Mucosa of gallbladder (tissue), 1 donor: ENCODE data around the gene ALDOC. TPM values are rescaled to one million over a fixed set of nuclear protein-coding genes. Genes with fewer than 3 reads are reported as not detected.

Experiments used
- DNase-seq: peaks from one replicate; pipeline ENCODE4 v3.0.0-alpha.2; 2020; ENCODE audit warnings: low spot score
- total RNA-seq: library from RNA; stranded (reverse); gene quantifications from one replicate; pipeline ENCODE4 v1.2.1, GENCODE V29; 2021
- donor health status: DM: no; HTN: no; CAD: no.

ALDOC gene
- total RNA-seq, 1 donor from 2014 or later = 39.8 TPM

DNA sequence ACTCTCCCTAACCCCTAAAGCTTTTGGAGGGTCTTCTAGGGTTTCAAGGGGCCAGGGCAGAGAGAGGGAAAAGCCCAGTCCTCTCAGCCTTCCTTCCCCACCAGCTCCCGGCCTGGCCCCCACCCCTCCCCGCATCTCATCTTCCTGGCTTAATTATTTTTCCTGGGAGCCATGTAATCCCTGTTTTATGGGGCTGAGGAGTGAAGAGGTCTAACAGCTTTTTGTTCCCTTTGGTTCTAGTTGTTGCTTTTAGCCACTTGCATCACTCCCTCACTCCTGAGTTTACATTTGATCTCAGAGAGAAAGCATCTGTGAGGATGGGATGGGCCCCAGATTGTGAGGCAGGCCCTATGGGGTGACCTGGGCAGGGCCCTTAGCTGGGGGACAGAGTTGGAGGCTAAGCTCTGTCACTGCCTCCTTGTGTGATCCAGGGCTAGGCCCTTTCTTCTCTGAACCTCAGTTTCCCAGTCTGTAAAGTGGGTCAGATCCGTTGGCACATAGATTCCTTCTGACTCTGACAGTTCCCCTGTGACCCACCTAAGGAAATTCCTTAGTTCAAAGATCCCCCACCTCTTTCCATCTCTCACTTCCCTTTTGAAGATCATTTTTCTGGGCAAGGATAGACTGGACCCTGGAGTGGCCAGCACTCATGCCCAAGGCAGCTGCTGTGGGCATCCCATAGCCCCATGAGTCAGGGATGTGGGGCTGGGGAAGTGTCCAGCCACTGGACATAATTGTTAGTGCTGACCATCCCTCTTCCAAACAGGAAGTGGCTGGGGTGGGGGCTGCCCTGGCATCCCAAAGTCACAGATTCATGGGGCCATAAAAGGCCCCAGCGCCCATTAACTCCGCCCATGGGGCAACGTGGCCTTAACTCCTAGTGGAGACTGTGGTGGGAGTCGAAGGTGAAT is 44.4 kb downstream of the ALDOC start:
- DNase-seq = no peak

DNA sequence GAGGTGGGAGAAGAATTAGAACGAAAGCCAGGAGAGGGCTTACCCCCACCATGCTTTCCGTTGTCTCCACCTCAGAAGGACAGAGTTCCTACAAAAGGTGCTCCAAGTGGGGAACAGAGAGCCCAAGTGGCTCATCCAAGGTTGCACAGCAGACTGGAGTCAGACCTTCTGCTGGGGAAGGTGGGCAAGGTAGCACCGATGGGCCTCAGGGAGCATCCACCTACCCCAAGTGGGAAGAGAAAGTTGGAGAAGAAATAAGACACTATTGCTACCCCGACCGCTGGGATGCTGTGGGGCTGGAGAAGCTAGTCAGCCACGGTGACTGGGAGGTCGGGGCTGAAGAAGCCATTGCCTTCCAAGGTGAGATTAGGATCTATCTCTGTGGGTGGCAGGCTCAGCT is 45.8 kb downstream of the ALDOC start:
- no peak for DNase-seq

DNA sequence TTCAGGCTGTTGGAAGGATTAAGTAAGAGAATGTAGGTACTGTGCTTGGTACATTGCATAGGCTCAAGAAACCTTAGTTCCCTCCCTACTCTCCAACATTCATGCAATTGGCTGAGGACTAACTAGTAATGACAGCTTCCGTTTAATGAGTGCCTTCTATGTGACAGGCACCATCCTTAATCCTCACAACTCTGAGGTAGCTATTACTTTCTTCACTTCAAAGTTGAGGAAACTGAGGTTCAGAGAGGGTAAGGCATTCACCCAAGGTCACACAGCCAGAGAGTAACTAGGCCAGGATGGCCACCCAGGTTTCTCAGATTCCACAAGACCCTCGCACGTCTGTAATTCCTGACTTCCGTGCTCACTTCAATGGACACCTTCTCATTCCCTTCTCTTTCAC is 46.4 kb downstream of the ALDOC start:
- DNase-seq = no peak

DNA sequence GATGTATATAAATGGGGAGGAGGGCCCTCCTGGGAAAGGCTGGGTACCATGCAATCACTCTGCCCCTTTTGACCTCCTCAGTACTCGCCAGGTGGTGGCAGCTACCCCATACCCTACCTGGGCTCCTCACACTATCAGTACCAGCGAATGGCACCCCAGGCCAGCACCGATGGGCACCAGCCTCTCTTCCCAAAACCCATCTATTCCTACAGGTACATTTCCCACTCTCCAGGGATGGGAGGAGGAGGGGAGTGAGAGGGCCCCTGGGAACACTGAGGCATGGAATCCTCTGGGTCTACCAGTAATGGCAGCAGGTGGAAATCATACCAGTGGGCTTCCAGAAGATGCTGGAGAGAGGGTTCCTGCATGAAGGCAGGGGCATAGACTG is 47.7 kb downstream of the ALDOC start:
- no peak for DNase-seq

DNA sequence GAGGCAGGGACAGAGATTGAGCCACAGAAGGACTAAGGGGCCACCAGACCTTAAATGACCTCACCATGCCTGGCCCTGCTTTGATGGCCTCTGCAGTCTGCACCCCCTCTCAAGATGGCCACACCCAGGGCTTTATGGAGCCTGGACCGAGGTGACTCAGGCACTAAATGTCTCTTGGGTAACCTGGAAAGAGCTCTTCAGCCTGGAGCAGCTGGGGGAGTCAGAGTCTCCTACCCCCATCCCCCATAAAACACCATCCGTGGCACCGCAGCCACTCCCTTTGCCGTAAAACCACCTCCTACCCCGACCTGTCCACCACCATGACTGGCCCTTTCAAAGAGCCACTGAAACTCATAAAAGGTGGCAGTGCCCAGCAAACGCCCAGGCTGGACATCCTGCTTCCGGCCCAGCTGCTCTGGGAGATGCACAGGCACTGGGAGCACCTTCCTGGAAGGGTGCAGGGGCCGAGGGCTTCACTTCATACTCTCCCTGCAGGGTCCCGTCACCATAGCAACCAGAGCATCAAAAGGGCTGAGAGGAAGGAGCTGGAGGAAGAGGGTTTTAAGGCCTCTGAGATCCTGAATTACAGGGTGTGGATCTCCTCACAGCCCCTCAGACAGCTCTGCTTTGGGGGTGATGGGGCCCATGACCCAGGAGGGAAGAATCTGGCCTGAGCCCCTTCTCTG is 48.2 kb downstream of the ALDOC start:
- no peak for DNase-seq

DNA sequence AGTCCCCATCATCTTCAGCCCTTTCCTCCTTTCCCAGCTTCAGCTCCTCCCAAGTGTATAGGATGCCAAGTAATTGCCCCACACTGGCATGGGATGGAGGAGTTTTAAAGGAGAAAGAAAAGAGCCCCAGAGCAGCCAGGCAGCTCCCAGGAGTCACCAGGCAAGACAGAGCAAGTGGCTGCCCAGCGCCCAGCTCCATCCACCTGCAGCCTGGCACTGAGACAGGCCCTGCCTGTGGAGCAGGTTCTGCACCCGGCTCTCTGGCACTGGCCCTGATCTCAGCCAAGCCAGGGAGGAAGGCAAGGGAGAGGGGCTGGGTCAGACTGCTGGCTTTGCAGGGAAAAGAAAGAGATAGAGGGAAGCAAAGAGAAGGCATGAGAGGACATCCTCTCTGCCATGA is 48.8 kb downstream of the ALDOC start:
- DNase-seq = peak; percentile 69

DNA sequence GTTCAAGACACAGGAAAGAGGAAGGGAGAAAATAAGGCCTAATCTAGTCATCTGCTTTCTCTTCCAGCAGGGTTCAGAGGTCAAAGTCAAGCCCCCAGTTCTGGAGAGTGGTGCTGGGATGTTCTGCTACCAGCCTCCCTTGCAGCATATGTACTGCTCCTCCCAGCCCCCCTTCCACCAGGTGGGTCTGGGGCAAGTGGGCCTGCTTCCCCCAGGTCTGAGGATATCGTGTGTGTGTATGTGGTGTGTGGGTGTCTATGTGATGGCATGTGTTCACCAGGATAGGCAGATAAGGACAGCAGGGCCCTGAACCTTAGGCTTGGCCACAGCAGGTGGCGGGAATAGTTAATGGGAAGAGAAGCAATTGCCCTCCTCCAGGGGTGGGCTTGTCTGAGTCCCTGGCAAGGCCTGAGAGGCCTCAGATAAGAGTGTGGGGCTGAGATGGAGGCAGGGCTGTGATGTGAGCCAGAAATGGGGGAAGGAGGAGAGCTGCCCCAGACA is 49.5 kb downstream of the ALDOC start:
- DNase-seq = no peak

DNA sequence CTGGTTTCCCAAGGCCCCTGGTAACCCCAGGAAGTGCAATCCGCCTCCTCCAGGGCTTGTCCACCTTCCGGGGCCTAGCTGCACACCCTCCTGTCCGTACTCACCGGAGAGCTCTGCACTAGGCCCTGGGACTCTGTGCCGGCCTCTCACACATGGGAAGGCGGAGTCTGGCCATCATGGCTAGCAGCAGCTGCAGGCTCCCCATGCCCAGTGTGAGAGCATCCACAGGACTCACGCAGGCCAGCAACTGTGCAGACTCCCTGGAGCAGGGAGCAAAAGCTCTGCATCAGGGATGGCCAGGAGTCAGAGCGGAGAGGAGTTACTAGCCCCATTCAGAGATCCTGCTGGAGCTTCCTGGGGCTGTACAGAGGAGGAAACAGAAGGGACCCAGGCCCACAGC is 50.3 kb downstream of the ALDOC start:
- DNase-seq = no peak

DNA sequence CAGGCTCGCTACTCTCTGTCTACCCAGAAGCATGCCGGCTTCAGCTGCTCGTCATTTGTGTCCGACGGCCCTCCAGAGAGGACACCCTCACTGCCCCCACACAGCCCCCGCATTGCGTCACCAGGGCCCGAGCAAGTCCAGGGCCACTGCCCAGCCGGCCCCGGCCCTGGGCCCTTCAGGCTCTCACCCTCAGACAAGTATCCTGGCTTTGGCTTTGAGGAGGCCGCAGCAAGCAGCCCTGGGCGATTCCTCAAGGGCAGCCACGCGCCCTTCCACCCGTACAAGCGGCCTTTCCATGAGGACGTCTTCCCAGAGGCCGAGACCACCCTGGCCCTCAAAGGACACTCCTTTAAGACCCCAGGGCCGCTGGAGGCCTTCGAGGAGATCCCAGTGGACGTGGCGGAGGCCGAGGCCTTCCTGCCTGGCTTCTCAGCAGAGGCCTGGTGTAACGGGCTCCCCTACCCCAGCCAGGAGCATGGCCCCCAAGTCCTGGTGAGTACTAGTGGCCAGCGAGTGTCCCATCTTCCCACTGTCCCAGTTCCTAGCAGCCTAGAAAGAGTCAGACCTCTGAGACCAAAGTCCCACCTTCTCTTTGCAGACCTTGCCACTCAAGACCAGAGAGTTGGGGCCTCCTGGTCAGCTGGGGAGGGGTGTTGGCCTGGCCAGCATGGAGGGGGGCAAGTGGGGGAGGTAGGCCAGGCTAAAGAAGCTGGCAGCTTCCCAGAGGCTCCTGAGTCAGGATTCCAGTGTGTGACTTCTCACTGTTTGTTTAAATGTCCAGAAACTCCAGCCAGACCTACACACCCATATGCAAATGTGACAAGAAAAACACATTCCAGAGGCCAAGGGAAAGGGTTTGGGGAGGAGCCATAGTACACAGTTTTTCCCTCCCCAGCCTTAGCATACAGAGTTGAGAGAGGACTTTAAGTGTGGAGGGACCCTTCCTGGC is 51.9 kb downstream of the ALDOC start:
- peak; percentile 81 for DNase-seq

DNA sequence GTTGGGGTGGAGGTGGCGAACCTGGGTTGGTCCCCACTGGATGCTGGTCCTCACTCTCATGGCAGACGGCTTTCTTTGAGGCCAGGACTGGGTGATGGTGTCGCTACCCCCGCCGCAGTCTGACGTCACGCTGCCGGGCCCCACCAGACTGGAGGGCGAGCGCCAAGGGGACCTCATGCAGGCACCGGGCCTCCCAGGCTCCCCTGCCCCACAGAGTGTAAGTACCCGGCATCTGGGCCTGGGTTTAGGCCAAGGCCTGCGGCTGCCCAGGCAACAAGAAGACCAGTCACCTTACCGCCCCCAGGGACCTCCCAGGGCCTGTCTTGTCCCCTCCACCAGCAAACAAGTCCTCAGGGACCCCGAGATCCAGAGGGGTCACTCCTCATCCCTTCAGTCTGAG is 52.8 kb downstream of the ALDOC start:
- DNase-seq = no peak

DNA sequence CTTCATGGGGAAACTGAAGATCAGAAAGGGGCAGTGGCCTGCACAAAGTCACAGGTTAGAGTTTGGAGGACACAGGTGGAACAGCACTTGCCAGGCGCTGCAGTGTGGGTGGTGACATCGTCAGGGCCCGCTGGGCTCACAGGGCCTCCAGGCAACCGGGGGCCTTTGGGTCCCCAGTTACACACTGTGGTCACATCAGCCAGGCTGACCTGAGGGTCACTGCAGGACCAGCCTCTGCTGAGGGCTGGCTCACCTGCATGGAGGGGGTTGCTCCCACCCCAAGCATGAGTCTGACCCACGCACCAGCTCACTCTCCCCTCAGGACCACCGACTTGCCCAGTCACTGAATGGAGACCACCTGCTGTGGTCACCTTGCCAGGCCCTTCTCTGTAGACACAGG is 53.5 kb downstream of the ALDOC start:
- no peak for DNase-seq

Other genes with a start within 250 kb of the ALDOC start
- 50.1 TPM for gene IFT20, start 241.4 kb downstream of the ALDOC start, total RNA-seq
- gene TNFAIP1, start 241.1 kb downstream of the ALDOC start, total RNA-seq = 60.2 TPM
- gene POLDIP2, start 219.4 kb downstream of the ALDOC start, total RNA-seq = 88.8 TPM
- gene SEBOX, start 211.7 kb downstream of the ALDOC start, total RNA-seq = not detected
- 424 TPM for gene VTN, start 206.6 kb downstream of the ALDOC start, total RNA-seq
- 27.8 TPM for gene SARM1, start 205.2 kb downstream of the ALDOC start, total RNA-seq
- 46.2 TPM for gene SLC46A1, start 170.7 kb downstream of the ALDOC start, total RNA-seq
- 55.0 TPM for gene SLC13A2, start 103.3 kb downstream of the ALDOC start, total RNA-seq
- gene FOXN1, start 70.5 kb downstream of the ALDOC start, total RNA-seq = 0.06 TPM
- 44.0 TPM for gene UNC119, start 24.3 kb downstream of the ALDOC start, total RNA-seq
- 65.9 TPM for gene PIGS, start 5.4 kb downstream of the ALDOC start, total RNA-seq
- 6.4 TPM for gene SPAG5, start 22.1 kb upstream of the ALDOC start, total RNA-seq
- 9.0 TPM for gene RSKR, start 37.3 kb upstream of the ALDOC start, total RNA-seq
- 161 TPM for gene BLTP2, start 68.3 kb upstream of the ALDOC start, total RNA-seq
- gene SDF2, start 85.0 kb upstream of the ALDOC start, total RNA-seq = 73.4 TPM
- gene SUPT6H, start 85.3 kb upstream of the ALDOC start, total RNA-seq = 59.8 TPM
- gene PROCA1, start 135.0 kb upstream of the ALDOC start, total RNA-seq = 4.5 TPM
- gene RAB34, start 141.0 kb upstream of the ALDOC start, total RNA-seq = 70.2 TPM
- 1,157 TPM for gene RPL23A, start 143.1 kb upstream of the ALDOC start, total RNA-seq
- 6.3 TPM for gene TLCD1, start 149.3 kb upstream of the ALDOC start, total RNA-seq
- 8.1 TPM for gene NEK8, start 151.9 kb upstream of the ALDOC start, total RNA-seq
- 115 TPM for gene TRAF4, start 167.1 kb upstream of the ALDOC start, total RNA-seq